A375 (cell line): Measurements from ENCODE around the gene CDC42BPG. TPM values are rescaled to one million over a fixed set of nuclear protein-coding genes. Genes with fewer than 3 reads are reported as not detected.

Experiments used
- total RNA-seq: library from RNA; depleted of rRNA; stranded (reverse); fragments of >200 nt; shearing (Covaris generic); gene quantifications from 2 replicates; pipeline ENCODE4 v1.2.3, GENCODE V29; 2014; rRNA removed

CDC42BPG gene
- total RNA-seq, result 0.29 and 0.57 TPM in 2 replicates

GRCh38 chr11:64844330-64845128 is at the start of gene CDC42BPG:
Gene CDC42BPG (minus strand): TSS chr11:64844653. CDS start chr11:64844569, 84 bp downstream.

GRCh38 chr11:64878494-64879243 is 34.2 kb upstream of the CDC42BPG start, which contains the start of gene EHD1:
Gene EHD1 (minus strand): TSS chr11:64878621. CDS start chr11:64878464, 157 bp downstream.

GRCh38 chr11:64810271-64810890 is 34.1 kb downstream of the CDC42BPG start, which contains the start of gene MEN1:
Gene MEN1 (minus strand): TSS chr11:64810551. CDS start chr11:64810109, 442 bp downstream.

GRCh38 chr11:64803158-64803845 is 41.2 kb downstream of the CDC42BPG start, which contains the start of gene MAP4K2:
Gene MAP4K2 (minus strand): TSS chr11:64803214. CDS start chr11:64803149, 65 bp downstream.

GRCh38 chr11:64778473-64779298 is 65.8 kb downstream of the CDC42BPG start, which contains the start of gene SF1:
Gene SF1 (minus strand): TSS chr11:64778542. CDS start chr11:64778392, 150 bp downstream.

Other genes with a start within 250 kb of the CDC42BPG start
- gene NRXN2, start 121.5 kb downstream of the CDC42BPG start, total RNA-seq, result 0.24 and 0.26 TPM in 2 replicates
- gene RASGRP2, start 100.5 kb downstream of the CDC42BPG start, total RNA-seq, result 0.19 TPM in 1 of 2 replicates, not detected in the other
- gene PYGM, start 84.7 kb downstream of the CDC42BPG start, total RNA-seq, result 0.79 and 3.4 TPM in 2 replicates
- gene SF1, start 66.1 kb downstream of the CDC42BPG start, total RNA-seq, result 242 and 318 TPM in 2 replicates
- gene MAP4K2, start 41.4 kb downstream of the CDC42BPG start, total RNA-seq, result 24.3 and 25.6 TPM in 2 replicates
- gene MEN1, start 34.1 kb downstream of the CDC42BPG start, total RNA-seq, result 21.1 and 22.3 TPM in 2 replicates
- 86.6 and 93.6 TPM in 2 replicates for gene EHD1, start 34.0 kb upstream of the CDC42BPG start, total RNA-seq
- 19.0 and 19.6 TPM in 2 replicates for gene ATG2A, start 72.6 kb upstream of the CDC42BPG start, total RNA-seq
- 10.2 and 10.6 TPM in 2 replicates for gene PPP2R5B, start 80.0 kb upstream of the CDC42BPG start, total RNA-seq
- not detected in 2 replicates for gene GPHA2, start 91.2 kb upstream of the CDC42BPG start, total RNA-seq
- gene MAJIN, start 127.5 kb upstream of the CDC42BPG start, total RNA-seq, result not detected in 2 replicates
- gene BATF2, start 152.3 kb upstream of the CDC42BPG start, total RNA-seq, result 1.3 TPM in 2 replicates
- 235 and 274 TPM in 2 replicates for gene ARL2, start 169.5 kb upstream of the CDC42BPG start, total RNA-seq
- gene SNX15, start 182.8 kb upstream of the CDC42BPG start, total RNA-seq, result 16.9 and 18.6 TPM in 2 replicates
- 21.5 and 22.5 TPM in 2 replicates for gene SAC3D1, start 196.6 kb upstream of the CDC42BPG start, total RNA-seq
- not detected in 2 replicates for gene NAALADL1, start 213.9 kb upstream of the CDC42BPG start, total RNA-seq
- gene CDCA5, start 239.4 kb upstream of the CDC42BPG start, total RNA-seq, result 56.8 and 61.9 TPM in 2 replicates
- gene ZFPL1, start 239.6 kb upstream of the CDC42BPG start, total RNA-seq, result 58.4 and 65.3 TPM in 2 replicates